Endothelial cell of umbilical vein (primary cell): ENCODE results near the gene B3GALT6. TPM values are rescaled to one million over a fixed set of nuclear protein-coding genes. Genes with fewer than 3 reads are reported as not detected.

Experiments used
- BruUV-seq: library from RNA; stranded (reverse); fragments of 400-500 nt; replicated peaks from 2 replicates; lab custom pipeline; 2021; lab: Mats Ljungman, UMichigan
- CTCF ChIA-PET: fragments of 300-600, 350-600 bp; sonication (Branson Sonifier 250); formaldehyde crosslinking; loops from one replicate; lab custom pipeline; 2021; ENCODE audit warnings: antibody characterized with exemption, inconsistent platforms; lab: Charles Lee
- POLR2A ChIA-PET: fragments of 300-600, 350-600 bp; sonication (Branson Sonifier 250); formaldehyde crosslinking; loops from one replicate; lab custom pipeline; 2021; ENCODE audit warnings: antibody characterized with exemption, inconsistent platforms; lab: Charles Lee
- DNase-seq: peaks from one replicate; pipeline ENCODE4 v3.0.0-alpha.2; 2011; ENCODE audit warnings: low read depth, low spot score
- FAIRE-seq: peaks from 2 replicates; lab custom pipeline; 2011; peaks lifted over from hg19 to GRCh38; lab: Jason Lieb, UNC
- H2AFZ ChIP-seq: 2 replicates; pipeline ENCODE4 v1.6.0; 2012; ENCODE audit warnings: low read depth, low read length, control low read depth, inconsistent platforms
- H3K27ac ChIP-seq: 2 replicates; pipeline ENCODE4 v1.5.1; 2011; ENCODE audit warnings: low read depth, mild to moderate bottlenecking, control low read depth, low read length, moderate library complexity; ENCODE audit not compliant: insufficient read depth
- H3K27me3 ChIP-seq, 2 experiments: 2 replicates each; pipeline versions ENCODE4 v1.6.0 to v1.6.1; 2011; ENCODE audit warnings: low read length in 2 of 2, mixed read lengths in 1 of 2; ENCODE audit not compliant: control insufficient read depth in 2 of 2, insufficient read depth in 2 of 2
- H3K36me3 ChIP-seq, 2 experiments: 2 replicates in 1 of 2; 3 replicates in 1 of 2; pipeline ENCODE4 v1.5.1; 2011; ENCODE audit warnings: low read length in 2 of 2, mild to moderate bottlenecking in 1 of 2, moderate library complexity in 1 of 2; ENCODE audit not compliant: control insufficient read depth in 2 of 2, insufficient read depth in 2 of 2; ENCODE audit errors: extremely low read depth in 1 of 2
- H3K4me1 ChIP-seq: 3 replicates; pipeline ENCODE4 v1.5.1; 2011; ENCODE audit warnings: mild to moderate bottlenecking, low read length; ENCODE audit not compliant: control insufficient read depth, insufficient read depth; ENCODE audit errors: extremely low read depth
- H3K4me2 ChIP-seq: 2 replicates; pipeline ENCODE4 v1.6.1; 2011; ENCODE audit warnings: low read length, control low read depth, mixed read lengths; ENCODE audit not compliant: insufficient read depth
- H3K4me3 ChIP-seq, 3 experiments: fragments of 200-600 bp in 1 of 3; sonication (generic), shearing (Covaris generic) in 1 of 3; replicated peaks in 1 of 3; 2 replicates each; pipeline ENCODE4 v1.5.1; 2011 to 2016; ENCODE audit warnings: control low read depth in 3 of 3, low read length in 3 of 3, mild to moderate bottlenecking in 2 of 3, inconsistent platforms in 1 of 3, low read depth in 1 of 3, moderate library complexity in 1 of 3; ENCODE audit not compliant: insufficient read depth in 1 of 3
- H3K79me2 ChIP-seq: 2 replicates; pipeline ENCODE4 v1.6.0; 2012; ENCODE audit warnings: low read length, inconsistent platforms; ENCODE audit not compliant: control insufficient read depth, insufficient read depth
- H3K9ac ChIP-seq: replicated peaks from 2 replicates; pipeline ENCODE3; 2011; ENCODE audit warnings: low read length, control low read depth; ENCODE audit not compliant: insufficient read depth; ENCODE audit errors: extremely low read depth
- H3K9me1 ChIP-seq: replicated peaks from 3 replicates; pipeline ENCODE4 v1.6.0; 2011; ENCODE audit warnings: mild to moderate bottlenecking, low read length; ENCODE audit not compliant: control insufficient read depth, insufficient read depth; ENCODE audit errors: extremely low read depth
- H3K9me3 ChIP-seq: replicated peaks from 2 replicates; pipeline ENCODE4 v1.5.1; 2012; ENCODE audit warnings: low read length, inconsistent platforms; ENCODE audit not compliant: control insufficient read depth, insufficient read depth
- H4K20me1 ChIP-seq: replicated peaks from 2 replicates; pipeline ENCODE3; 2011; ENCODE audit warnings: mild to moderate bottlenecking, low read length; ENCODE audit not compliant: control insufficient read depth, insufficient read depth; ENCODE audit errors: extremely low read depth
- CTCF ChIP-seq, 2 donors: IDR thresholded peaks; 1 replicate in 1 of 2; 2 replicates in 1 of 2; pipeline ENCODE4 v1.5.1; 2011; ENCODE audit warnings: low read length in 2 of 2, mild to moderate bottlenecking in 2 of 2, moderate library complexity in 2 of 2, control low read depth in 1 of 2, inconsistent platforms in 1 of 2, low read depth in 1 of 2; ENCODE audit not compliant: insufficient read depth in 1 of 2; ENCODE audit errors: extremely low read depth in 1 of 2
- EZH2 ChIP-seq: IDR thresholded peaks from 2 replicates; pipeline ENCODE4 v1.6.1; 2012; ENCODE audit warnings: borderline replicate concordance, low read depth, mild to moderate bottlenecking, moderate library complexity, low read length, inconsistent platforms; ENCODE audit not compliant: severe bottlenecking
- FOS ChIP-seq: IDR thresholded peaks from 2 replicates; pipeline ENCODE4 v1.6.1; 2011; ENCODE audit warnings: mild to moderate bottlenecking, low read length, moderate library complexity, borderline replicate concordance; ENCODE audit not compliant: insufficient read depth
- GATA2 ChIP-seq: IDR thresholded peaks from 2 replicates; pipeline ENCODE4 v1.7.0; 2011; ENCODE audit warnings: low read depth, mild to moderate bottlenecking, moderate library complexity, mixed read lengths, low read length; ENCODE audit not compliant: insufficient read length, insufficient read depth
- MAX ChIP-seq: IDR thresholded peaks from 2 replicates; pipeline ENCODE4 v1.6.1; 2011; ENCODE audit not compliant: insufficient read depth, insufficient read length
- MYC ChIP-seq: IDR thresholded peaks from one replicate; pipeline ENCODE4 v1.6.1; 2011; ENCODE audit warnings: mild to moderate bottlenecking, low read depth, low read length
- POLR2A ChIP-seq: IDR thresholded peaks from 2 replicates; pipeline ENCODE4 v1.6.1; 2012; ENCODE audit warnings: low read depth, mild to moderate bottlenecking, control low read depth, low read length
- POLR2AphosphoS5 ChIP-seq: IDR thresholded peaks from 2 replicates; pipeline ENCODE4 v1.6.1; 2012; ENCODE audit warnings: low read depth, mild to moderate bottlenecking, control low read depth, low read length, moderate library complexity; ENCODE audit not compliant: insufficient read depth
- dilution Hi-C: fragments of 300-500 bp; cut with MboI; formaldehyde crosslinking; loops from one replicate; pipeline ENCODE4 v1.15.0; 2019; ENCODE audit warnings: low sequenced_read_pairs; ENCODE audit not compliant: extremely low pct_ligation_motif_present
- intact Hi-C: fragments of 100-400 bp; cut with micrococcal nuclease; formaldehyde crosslinking; loops from one replicate; pipeline ENCODE4 v1.10.0; 2022
- polyA plus RNA-seq, 4 experiments: library from polyadenylated mRNA; depleted of rRNA in 3 of 4; stranded (reverse) in 3 of 4; unstranded in 1 of 4; fragments of >200 nt; gene quantifications; 2 replicates each; pipeline versions ENCODE4 v1.2.1 to v1.2.3, GENCODE V29; 2011 to 2012; ENCODE audit warnings: missing spikeins in 1 of 4
- total RNA-seq: library from RNA; stranded (reverse); gene quantifications from 2 replicates; pipeline ENCODE4 v1.2.3, GENCODE V29; 2021

Gene B3GALT6
- total and polyA plus RNA-seq, 2 donors (not counting 3 experiments of a cell fraction or from before 2014, with no cell fraction given) = 24.6 to 34.1 TPM

GRCh38 chr1:1222575-1223225 is 9.3 kb upstream of the B3GALT6 start:
- no peak for DNase-seq
- no peak for FAIRE-seq
- Histone ChIP-seq H3K4me1 (no peaks in the 10 kb centered on the region), H4K20me1 (no peaks in the 10 kb centered on the region), H3K9me3 (no peaks in the 10 kb centered on the region), H3K27me3 (no peaks in the 10 kb centered on the region), H3K9ac (no peak overlapping the region), H2AFZ (no peak overlapping the region), H3K36me3 (peaks cover 0 to 54% of the 10 kb centered on the region in 2 experiments), H3K9me1 (no peaks in the 10 kb centered on the region), H3K27ac (no peak overlapping the region), H3K4me2 (no peak overlapping the region), H3K4me3 (no peak overlapping the region), H3K79me2 (peaks cover 22% of the 10 kb centered on the region)
- CTCF ChIA-PET = no interaction called here
- POLR2A ChIA-PET = no interaction called here
- no TSS peak for BruUV-seq
- intact Hi-C loops (no loop called here), dilution Hi-C loops (no loop called here)
- TF ChIP-seq FOS = no peak
- no peak for TF ChIP-seq MAX
- no peak for TF ChIP-seq EZH2
- no peak for TF ChIP-seq CTCF (IDR thresholded peaks at IDR 0.05; ENCODE audit: extremely low read depth in 1 of 2, insufficient read depth in 1 of 2, low read depth in 1 of 2, low read length in 2 of 2)
- TF ChIP-seq POLR2AphosphoS5 = no peak
- no peak for TF ChIP-seq MYC
- no peak for TF ChIP-seq POLR2A
- TF ChIP-seq GATA2 = no peak
